D721Med (cell line): ENCODE measurements around the gene APBB1IP.
"Not testable (repeated sequence)": the region's sequence is repeated elsewhere in the genome, so short reads cannot be mapped to it uniquely, and the experiment has no call there.

Source experiments
- DNase-seq: peaks from one replicate; pipeline ENCODE4 v3.0.0; 2011; ENCODE audit warnings: low spot score; ENCODE audit not compliant: insufficient read length
- FAIRE-seq: peaks from 2 replicates; lab custom pipeline; 2011; peaks lifted over from hg19 to GRCh38; lab: Jason Lieb, UNC
- CTCF ChIP-seq: IDR thresholded peaks from 2 replicates; pipeline ENCODE4 v1.5.1; 2012; ENCODE audit warnings: mild to moderate bottlenecking, control low read depth; ENCODE audit not compliant: insufficient read depth; ENCODE audit errors: missing control alignments

APBB1IP gene

DNA sequence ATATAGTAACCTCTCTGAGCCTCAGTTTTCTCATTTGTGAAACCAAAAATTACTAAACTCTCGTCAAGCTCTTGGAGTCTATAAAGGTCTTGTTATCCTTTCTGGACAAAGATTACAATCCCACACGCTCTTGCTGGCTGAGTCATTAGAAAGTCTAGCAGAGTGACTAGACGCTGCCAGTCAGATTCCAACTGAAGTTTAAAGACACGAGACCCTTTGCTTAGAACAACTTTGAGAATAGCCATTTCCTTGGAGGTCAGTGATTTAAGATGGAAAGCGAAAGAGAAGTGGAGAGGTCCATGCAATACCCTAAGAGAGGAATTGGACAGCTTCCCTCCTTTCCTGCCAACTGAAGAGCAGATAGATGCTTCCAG is 119.5 kb downstream of the APBB1IP start:
- no peak for DNase-seq
- no peak for FAIRE-seq
- no peak for TF ChIP-seq CTCF

DNA sequence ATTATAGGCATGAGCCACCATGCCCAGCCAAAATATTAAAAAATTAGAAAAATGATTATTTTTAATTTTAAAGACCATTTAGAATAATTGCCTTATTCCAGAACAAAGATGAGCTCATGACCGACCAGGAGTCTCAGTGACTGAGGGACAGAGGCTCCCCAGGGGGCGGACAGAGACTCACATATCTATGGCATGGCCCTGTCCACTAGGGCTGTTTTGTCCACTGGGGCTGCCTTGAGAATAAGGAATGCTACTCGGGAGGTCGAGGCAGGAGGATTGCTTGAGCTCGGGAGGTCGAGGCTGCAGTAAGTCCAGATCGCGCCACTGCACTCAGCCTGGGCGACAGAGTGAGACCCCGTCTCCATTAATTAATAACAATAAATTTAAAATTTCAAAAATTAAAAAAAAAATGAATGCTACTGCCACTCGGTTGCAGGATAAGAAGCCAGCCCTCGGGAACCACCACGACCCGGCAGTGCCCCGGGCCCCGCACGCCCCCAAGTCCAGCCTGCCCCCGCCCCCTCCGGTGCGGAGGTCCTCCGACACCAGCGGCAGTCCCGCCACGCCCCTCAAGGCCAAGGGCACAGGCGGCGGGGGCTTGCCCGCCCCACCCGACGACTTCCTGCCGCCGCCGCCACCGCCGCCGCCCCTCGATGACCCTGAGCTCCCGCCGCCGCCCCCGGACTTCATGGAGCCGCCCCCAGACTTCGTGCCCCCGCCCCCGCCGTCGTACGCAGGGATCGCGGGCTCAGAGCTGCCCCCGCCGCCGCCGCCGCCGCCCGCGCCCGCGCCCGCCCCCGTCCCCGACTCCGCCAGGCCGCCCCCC is 128.6 kb downstream of the APBB1IP start:
- no peak for FAIRE-seq
- DNase-seq: no peak
- TF ChIP-seq CTCF: no peak

GRCh38 chr10:26567351-26567721 is 129.2 kb downstream of the APBB1IP start:
- FAIRE-seq (peak; percentile 69), DNase-seq (no peak)
- TF ChIP-seq CTCF: no peak

DNA sequence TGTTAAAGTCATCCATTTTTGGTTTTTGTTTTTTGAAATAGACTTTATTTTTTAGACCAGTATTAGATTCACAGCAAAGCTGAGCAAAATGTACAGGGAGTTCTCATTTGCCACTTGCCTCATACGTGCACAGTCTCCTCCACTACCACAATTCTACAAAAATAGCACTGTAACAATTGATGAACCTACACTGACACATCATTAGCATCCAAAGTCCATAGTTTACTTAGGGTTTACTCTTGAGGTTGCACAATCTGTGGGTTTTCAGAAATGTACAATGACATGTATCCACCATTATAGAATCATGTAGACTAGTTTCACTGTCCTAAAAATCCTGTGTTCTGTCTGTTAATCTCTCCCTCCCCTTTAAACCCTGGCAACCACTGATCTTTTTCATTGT is 133.5 kb downstream of the APBB1IP start:
- TF ChIP-seq CTCF: no peak
- FAIRE-seq: no peak
- DNase-seq: no peak

DNA sequence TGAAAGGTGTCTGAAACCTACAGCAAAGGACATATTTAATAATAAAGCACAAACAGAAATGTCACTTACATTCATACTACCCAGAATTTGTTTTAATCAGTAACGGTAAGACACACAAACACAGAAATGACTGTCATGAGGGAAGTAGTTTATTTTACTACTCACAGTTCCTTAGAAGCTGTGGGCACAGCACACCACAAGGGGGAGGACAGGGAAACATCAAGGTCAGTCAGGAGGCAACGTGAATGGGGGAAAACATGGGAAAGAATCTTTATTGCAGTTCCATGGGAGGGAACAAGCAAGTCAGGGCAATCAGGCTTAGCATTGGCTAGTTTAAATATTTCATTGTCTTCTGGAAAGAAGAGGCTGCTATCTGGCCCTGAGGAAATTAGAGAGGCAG is 135.5 kb downstream of the APBB1IP start:
- peak; percentile 29 for FAIRE-seq
- TF ChIP-seq CTCF: no peak

GRCh38 chr10:26574783-26575182 is 136.6 kb downstream of the APBB1IP start:
- no peak for DNase-seq
- no peak for TF ChIP-seq CTCF
- no peak for FAIRE-seq

More for the DNA sequence above, 135.5 kb downstream of the APBB1IP start:
- DNase-seq: no peak

GRCh38 chr10:26578371-26578770 is 140.2 kb downstream of the APBB1IP start:
- FAIRE-seq, DNase-seq: not testable (repeated sequence)
